ENCODE measurements around the gene CD300H.

- TF ChIP-seq CTCF (IDR thresholded peaks at IDR 0.05) (no peak), EZH2 (IDR thresholded peaks at IDR 0.05) (no peak), EZH2phosphoT487 (IDR thresholded peaks at IDR 0.05) (no peak)
Measured at GRCh38 chr17:74558882-74559519, 8.3 kb downstream of the CD300H start.

Measured in neural progenitor cell (in vitro differentiated cells).